IPS-11a (cell line): ENCODE results near the gene PERM1.
"Not testable (repeated sequence)": the region's sequence is repeated elsewhere in the genome, so short reads cannot be mapped to it uniquely, and the experiment has no call there.

Source experiments
- H3K4me3 ChIP-seq: one replicate; pipeline ENCODE4 v1.5.1; 2013; ENCODE audit warnings: low read depth, low read length, control low read depth

PERM1 gene

DNA sequence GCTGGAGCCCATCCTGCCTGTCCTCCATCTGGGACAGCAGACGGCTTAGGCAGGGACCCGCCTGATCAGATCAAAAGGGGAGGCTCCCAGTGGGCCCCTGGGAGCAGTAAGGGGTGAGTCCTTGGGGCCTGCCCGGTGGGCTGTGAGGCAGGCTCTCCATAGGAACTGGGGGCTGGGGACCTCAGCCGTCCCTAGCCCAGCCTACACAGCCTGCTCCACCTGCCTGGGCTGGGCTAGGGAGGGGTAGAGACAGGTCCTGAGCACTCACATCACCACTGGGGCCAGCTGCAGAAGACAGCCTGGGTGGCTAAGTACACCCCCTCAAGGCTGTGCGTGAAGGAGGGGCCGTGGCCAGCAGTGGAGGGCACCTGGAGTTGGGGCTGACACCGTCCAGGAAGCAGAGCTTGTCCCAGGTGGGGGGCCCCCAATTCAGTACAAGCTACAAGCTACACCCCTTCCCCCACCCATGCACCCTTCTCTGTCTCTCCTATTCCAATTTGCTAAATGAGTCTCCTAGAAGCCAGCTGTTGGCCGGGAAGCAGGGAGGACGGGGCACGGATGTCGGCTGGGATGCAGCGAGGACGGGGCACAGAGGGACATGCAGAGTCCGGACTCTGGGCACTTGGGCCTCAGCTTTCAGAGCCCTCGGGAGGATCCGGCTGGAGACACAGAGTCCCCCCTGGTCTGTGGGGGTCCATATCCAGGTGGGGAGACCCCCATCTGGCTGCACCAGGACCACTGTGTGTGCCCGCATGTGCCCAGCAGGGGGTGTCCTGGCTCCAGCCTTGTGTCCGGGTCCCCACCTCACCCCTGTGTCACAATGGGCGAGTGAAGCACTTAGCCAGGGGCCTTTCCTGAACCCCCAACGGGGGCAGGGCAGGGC is 33.1 kb upstream of the PERM1 start:
- no peak overlapping the region for H3K4me3 ChIP-seq

DNA sequence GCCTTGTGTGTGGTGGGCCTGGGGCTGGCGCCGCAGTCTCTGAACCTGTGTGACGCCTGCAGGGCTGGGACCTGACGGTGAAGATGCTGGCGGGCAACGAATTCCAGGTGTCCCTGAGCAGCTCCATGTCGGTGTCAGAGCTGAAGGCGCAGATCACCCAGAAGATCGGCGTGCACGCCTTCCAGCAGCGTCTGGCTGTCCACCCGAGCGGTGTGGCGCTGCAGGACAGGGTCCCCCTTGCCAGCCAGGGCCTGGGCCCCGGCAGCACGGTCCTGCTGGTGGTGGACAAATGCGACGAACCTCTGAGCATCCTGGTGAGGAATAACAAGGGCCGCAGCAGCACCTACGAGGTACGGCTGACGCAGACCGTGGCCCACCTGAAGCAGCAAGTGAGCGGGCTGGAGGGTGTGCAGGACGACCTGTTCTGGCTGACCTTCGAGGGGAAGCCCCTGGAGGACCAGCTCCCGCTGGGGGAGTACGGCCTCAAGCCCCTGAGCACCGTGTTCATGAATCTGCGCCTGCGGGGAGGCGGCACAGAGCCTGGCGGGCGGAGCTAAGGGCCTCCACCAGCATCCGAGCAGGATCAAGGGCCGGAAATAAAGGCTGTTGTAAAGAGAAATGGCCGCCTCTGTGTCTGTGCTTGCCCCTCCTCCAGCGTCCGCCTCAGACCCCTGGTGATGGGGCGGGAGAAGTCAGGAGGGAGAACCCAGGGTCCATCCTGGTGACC is 32.2 kb upstream of the PERM1 start:
- H3K4me3 ChIP-seq = peak overlapping the region; percentile 35

DNA sequence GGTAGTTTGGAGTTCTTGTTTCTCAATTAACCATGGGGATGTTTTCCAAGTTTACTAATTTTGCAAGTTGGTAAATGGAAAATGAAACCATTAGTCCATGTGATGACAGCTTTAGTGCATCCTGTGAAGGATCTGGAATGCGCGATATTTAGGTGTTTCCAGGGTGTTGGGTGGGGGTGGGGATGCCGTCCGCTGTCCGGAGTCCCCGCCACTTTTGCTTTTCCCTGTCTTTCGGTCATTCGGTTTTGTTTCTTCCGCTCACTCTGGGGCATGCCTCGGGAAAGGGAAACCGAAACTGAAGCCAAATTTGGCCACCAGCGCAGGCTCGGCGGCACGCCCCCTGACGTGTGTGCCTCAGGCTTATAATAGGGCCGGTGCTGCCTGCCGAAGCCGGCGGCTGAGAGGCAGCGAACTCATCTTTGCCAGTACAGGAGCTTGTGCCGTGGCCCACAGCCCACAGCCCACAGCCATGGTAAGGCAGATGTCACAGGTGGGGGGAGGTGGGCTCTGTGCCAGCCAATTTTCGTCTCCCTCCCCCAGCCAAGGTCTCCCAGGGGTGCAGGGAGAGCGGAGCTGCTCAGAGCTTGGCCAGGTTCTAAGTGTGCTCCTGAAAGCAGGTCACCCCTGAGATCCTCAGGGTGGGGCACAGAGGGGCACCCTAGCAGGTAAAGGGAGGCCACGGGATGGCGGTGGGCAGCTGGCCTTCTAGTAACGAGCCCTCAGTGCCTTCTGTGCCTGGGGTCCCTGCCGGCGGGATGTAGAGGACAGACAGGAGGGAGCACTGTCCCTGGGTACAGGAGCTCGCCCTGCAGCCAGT is 31.4 kb upstream of the PERM1 start, which contains the start of gene ISG15:
TSS of gene ISG15 (plus strand) at position 393 of the 817 bp plus-strand sequence. CDS start at position 470, 77 bp downstream.
- peak within 1 kb of the TSS; percentile 40 for H3K4me3 ChIP-seq

DNA sequence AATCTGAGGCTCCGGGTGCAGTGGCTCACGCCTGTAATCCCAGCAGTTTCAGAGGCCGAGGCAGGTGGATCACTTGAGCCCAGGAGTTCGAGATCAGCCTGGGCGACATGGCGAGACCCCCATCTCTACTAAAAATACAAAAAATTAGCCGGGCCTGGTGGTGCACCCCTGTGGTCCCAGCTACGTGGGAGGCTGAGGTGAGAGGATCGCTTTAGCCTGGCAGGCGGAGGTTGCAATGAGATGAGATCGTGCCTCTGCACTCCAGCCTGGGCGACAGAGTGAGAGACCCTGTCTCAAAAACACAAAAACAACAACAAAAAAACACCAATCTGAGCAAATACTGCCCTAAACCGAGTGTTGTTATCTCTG is 30.8 kb upstream of the PERM1 start:
- peak overlapping the region; percentile 40 for H3K4me3 ChIP-seq

DNA sequence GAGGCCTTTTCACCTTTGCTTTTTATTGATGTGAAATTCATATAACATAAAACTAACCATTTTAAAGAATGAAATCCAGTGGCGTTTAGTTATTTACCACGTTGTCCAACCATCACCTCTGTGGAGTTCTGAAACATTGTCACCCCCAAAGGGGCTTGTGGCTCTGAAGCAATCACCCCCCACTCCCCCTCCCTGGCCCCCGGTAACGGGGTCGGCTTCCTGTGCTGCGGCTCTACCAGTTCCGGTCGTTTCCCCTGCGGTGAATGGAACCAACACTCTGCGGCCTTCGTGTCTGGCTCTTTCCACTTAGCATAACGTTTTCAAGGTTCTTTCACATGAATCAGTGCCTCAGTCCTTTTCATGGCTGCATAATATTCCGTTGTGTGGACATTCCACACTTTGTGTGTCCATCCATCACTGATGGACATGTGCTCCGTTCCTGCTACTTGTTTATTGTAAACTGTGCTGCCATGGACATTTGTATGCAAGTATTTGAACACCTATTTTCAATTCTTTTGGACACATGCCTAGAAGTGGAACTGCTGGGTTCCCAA is 29.6 kb upstream of the PERM1 start:
- no peak overlapping the region for H3K4me3 ChIP-seq

DNA sequence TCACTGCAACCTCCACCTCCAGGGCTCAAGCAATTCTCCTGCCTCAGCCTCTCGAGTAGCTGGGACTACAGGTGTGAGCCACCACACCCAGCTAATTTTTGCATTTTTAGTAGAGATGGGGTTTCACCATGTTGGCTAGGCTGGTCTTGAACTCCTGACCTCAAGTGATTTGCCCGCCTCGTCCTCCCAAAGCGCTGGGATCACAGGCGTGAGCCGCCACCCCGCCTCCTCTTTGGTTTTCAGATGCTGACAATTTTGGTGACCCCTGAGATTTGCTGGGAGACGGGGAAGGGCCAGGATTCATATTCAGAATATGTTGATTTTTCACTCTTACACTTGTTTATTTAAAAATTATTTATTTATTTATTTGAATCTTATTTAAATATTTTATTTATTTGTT is 28.2 kb upstream of the PERM1 start:
- H3K4me3 ChIP-seq = not testable (repeated sequence)

DNA sequence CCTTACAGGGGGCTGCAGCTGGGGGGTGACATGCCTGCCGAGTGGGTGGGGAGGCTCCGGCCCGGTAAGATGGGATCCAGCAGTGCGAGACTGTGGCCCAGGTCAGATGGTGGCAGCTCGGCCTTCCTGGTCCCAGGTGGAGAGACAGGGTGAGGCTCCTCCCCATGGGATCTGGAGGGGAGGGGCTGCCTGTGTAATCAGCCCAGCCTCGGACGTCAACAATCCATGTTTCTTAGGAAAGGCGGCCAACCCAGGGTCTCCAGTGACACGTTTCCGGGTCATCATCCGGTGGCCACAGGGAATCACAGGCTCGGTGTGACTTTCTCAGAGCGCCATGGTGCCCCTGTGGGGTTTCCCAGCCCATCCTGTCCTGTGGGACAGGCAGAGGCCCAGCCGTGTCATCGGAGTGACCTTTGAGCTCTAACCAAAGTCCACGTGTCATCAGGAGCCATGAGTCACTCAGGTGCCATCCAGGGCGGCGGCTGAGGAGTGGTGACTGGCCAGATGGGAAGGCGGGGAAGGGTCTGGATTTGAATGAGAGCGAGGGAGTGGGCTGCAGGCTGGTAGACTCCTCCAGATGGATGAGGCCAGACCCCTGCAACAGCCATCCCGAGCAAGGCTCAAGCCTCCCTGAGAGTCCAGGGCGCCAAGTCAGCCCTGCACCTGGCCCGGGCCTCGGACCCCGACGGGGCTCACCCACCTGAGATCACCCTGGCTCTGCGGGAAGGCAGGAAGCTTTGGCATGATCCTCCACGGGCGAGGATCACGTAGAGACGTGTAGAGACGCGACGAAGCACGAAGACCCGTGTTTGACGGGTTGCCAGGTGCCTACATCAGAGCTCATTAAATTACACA is 24.6 kb upstream of the PERM1 start:
- H3K4me3 ChIP-seq = no peak overlapping the region

DNA sequence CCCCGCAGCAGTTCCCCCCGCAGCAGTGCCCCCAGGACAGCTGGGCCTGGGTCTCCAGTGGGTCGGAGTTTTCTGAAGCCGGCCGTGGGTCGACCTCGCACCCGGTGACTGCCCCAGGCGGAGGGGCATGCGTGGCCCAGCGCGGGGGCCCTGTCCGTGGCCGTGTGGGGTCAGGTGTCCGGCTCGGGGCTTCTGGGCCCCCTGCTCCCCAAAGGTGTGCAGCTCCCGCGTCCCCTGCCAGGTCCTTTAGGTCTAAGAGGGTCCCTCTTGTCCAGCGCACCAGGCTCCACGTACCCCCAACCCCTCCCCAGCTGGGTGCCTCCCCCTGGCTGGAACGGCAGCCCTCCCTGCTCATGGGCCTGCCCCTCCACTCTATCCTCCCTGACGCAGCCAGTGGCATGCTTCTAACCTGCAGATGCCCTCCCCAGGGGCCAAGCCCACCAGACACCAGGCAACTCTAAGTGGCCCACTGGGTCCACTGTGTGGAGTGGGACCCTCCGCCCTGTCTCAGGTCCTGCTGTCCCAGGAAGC is 23.9 kb upstream of the PERM1 start:
- no peak overlapping the region for H3K4me3 ChIP-seq

DNA sequence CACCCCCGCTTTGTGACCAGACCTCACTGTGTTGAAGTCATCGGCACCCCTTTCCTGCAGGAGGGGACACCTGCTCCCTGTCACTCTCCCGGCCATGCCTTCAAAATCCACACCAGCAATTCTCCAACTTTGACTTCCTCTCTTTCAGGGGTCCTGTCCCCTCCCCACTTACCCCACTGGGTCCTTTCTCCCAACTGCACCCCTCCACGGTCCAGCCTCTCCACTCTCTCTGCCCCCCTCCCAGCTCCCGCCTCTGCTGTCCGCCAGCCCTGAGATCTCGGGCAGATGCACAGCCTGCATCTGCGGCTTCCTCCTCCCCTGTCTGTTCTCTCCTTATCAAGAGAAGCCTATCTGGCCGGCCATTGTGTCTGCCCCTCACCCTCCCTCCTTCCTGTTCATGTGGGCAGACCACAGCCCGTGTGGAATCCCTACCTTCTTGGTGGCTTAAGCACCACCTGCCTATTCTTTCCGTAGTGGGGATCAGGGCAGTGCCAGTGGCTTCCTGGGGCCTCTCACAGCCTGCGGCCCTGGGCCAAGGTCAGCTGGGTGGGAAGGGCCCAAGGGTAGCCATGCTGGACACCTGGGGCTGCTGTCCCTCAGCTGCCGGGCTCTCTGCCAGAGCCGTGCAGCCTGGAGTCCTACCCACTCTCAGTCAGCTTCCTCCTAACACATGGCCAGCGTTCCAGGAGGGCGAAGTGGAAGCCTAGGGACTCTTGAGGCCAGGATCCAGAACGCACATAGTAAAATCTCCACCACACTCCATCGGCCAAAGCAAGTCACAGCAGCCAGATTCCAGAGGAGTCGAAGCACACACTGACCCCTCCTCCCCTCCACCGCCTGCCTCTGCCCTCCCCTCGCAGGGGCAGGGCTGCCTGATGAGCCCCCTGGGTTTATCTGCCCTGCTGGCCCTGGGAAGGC is 23.1 kb upstream of the PERM1 start:
- H3K4me3 ChIP-seq = no peak overlapping the region

DNA sequence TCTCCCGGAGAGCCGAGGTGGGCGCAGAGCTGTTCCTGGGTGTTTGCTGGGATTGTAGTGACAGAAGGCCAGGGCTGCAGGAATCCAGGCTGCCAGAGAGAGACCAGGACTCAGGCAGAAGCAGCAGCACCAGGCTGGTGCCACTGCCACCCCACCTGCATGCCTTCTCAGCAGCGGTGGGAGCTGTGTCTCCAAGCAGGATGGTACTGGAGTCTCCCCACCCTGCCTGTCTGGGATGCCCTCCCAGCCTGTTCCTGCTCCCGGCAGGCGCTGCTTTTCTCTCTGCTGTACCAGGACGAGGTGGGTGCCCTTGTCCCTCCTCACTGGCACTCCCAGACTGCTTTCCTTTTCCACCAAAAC is 22.5 kb upstream of the PERM1 start:
- H3K4me3 ChIP-seq = no peak overlapping the region

DNA sequence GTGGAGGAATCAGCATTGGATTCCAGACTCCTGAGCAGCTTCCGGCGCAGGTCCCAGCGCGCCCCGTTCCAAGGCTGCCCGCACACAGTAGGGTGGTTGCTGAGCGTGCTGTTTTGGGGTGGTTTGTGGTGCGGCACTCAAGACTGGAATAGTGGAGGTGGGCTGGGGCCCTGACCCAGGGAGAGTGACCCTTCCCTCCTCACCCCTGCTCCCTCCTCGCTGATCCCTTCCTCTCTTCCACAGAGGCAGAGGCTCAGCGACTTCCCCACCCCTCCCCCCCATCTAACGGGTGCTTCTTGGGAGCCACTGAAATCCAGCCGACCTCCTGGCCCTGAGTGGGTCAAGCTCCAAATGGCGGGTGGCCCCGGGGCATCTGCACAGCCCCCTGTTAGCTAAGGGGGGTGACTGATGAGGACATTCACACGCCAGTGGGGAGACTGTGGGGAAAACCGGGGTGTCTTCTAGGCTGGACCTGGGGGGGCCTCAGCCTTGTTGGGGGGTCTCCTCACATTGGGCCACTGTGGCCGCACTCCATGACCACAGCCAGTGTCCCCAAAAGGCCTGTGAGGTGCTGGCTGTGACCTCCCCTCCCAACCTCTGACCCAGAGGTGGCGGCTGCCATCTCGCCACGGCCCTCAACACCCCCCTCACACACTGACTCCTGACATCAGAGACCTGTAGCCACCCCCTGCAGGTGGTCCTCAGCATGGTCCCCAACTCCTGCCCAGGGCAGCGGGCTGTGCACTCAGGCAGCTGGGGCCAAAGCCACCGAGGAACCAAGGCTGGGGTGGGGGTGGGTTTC is 21.9 kb upstream of the PERM1 start:
- no peak overlapping the region for H3K4me3 ChIP-seq

DNA sequence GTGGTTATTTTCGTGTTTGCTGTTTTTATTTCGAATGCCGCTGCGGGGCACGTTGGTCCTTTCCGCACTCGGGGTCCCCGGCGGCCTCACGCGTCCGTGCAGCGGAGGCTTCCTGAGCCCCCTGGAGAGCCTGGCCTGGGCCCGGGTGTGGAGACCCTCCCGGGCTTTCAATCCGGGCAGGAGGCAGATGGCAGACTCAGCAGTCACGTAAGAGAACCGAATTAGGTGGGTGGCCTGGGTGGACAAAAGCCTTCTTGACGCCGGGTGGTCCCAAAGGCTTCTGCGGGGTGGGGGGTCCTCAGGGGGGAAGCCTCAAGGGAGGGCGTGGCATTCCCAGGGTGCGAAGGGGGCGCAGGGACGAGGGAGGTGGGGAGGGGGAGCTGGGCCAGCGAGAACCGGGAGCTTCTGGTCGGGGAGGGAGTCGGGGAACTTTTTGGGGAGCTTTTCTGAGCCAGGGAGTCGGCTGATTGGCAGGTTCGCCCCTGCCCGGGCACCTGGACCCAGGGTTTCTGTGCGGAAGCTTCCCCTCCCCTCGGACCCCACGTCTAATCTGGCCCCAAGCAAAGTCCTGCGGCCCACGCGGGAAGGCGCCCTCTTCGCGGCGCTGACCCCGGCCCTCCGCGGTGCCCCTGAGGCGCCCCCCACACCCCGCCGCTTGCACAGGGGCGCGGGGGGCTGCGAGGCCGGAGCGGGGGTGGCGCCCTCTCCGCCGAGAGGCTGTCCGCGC is 19.3 kb upstream of the PERM1 start:
- peak overlapping the region; percentile 28 for H3K4me3 ChIP-seq

DNA sequence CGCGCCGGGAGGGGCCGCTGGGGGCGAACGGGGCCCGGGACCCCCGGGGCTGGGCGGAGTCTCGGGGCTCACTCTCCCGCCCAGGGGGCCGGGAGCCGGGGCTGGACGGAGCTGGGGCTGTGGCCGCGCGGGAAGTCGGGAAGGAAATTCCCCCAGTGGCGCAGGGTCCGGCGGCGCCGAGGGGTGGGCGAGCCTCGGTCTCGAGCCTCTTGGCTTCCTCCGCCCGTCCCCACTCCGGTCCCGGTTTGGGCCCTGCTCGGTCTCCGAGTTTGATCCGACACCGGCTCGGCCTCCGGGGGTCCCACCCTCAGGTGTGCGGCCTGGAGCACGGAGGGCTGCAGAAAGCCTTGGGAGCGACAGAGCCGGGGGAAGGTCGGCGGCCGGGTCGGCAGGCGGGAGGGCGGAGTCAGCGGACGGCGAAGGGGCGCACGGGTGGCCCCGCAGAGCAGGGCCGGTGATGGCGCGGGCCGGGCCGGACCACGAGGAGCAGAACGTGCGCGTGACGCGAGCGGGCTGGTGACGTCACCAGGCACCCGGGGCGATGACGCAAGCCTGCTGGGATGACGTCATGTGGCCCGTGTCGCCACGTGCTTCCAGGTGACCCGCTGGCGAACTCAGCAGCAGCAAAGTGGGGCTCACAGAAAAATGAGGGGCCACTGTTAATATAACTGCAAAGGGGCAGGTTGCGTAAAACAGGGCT is 18.6 kb upstream of the PERM1 start:
- H3K4me3 ChIP-seq = peak overlapping the region; percentile 51

DNA sequence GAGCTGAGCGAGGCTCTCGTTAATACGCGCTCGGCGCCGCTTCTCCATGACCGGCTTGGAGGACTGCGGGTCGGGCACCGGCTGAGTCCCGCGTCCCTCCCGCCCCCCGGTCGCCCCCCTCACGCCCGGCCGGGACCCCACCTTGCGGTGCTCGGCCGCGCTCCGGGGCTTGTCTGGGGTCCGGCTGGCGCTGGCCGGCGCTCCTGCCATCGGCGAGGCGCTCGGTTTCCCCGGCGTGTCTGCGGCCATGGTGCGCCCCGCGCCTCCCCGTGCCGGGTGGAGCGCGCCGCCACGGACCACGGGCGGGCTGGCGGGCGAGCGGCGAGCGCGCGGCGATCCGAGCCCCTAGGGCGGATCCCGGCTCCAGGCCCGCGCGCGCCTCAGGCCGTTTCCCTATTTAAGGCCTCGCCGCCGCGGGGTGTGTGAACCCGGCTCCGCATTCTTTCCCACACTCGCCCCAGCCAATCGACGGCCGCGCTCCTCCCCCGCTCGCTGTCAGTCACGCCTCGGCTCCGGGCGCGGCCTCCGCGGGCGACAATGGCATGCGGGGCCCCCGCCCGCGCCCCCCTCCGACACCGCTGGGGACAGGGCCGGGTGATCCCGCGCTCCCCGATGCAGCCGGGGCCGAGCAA is 17.9 kb upstream of the PERM1 start, which contains the start of gene HES4:
TSS of gene HES4 (minus strand) at position 373 of the 632 bp plus-strand sequence. CDS start at position 249, 124 bp downstream.
- peak within 1 kb of the TSS; percentile 51 for H3K4me3 ChIP-seq

DNA sequence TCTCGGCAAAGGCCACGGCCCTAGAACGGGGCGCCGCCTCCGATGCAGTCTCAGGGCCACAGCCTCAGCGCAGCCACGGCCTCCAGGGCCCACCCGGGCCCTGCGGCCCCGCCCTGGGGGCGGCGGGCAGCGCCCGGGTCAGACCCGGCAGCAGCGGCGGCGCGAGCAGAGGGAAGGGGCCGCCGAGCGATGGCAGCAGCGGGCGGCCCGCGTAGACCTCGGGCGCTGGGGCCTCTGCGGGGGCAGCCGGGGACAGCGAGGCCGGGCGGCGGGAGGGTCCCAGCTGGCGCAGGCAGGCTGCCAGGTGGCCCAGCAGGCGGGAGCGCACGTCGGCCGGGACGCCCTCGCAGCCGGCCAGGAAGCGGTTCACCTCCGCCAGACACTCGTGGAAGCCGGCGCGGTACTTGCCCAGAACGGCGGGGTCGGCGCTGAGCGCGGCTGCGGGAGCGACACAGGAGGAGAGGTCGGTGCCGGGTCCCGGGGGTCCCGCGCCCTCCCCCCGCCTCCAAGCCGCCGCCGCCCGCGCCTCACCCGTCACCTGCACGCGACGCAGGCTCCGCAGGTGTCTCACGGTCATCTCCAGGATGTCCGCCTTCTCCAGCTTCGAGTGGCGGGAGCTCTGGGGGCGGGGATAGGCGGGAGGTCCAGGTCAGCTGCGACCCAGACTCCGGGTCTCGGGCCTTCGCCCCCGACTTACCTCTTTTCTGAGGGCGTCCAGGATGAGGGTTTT is 17.3 kb upstream of the PERM1 start:
- H3K4me3 ChIP-seq = peak overlapping the region; percentile 24

DNA sequence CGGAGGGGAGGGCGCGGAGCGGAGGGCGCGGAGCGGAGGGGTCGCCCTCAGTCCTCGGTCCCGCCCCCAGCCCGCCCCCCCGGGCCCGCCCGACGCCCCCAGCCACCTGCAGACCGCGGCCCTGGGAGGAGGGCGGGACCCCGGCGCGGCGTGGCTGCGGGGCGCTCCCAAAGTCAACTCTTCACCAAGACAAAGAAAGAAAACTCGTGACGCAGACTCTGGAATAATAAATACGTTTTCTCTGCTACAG is 16.8 kb upstream of the PERM1 start:
- peak overlapping the region; percentile 24 for H3K4me3 ChIP-seq
